Trophoblast cell (in vitro differentiated cells and primary cell): Measurements from ENCODE around the gene MEGF6.

Experiments
- DNase-seq, 2 donors: peaks; one replicate each; pipeline ENCODE4 v3.0.0-alpha.2; 2016
- H2AFZ ChIP-seq: 2 replicates; pipeline ENCODE4 v1.6.1; 2013; ENCODE audit warnings: low read length, moderate library complexity, mild to moderate bottlenecking; ENCODE audit not compliant: insufficient read depth, poor library complexity
- H2AK5ac ChIP-seq: 2 replicates; pipeline ENCODE4 v1.6.1; 2013; ENCODE audit warnings: mild to moderate bottlenecking, low read length
- H2BK120ac ChIP-seq: 2 replicates; pipeline ENCODE4 v1.6.1; 2013; ENCODE audit warnings: low read length, mild to moderate bottlenecking, moderate library complexity; ENCODE audit not compliant: insufficient read depth, poor library complexity
- H2BK12ac ChIP-seq: 2 replicates; pipeline ENCODE4 v1.6.1; 2013; ENCODE audit warnings: mild to moderate bottlenecking, low read length, moderate library complexity
- H2BK5ac ChIP-seq: 2 replicates; pipeline ENCODE4 v1.6.1; 2013; ENCODE audit warnings: low read length, low read depth, moderate library complexity, mild to moderate bottlenecking; ENCODE audit not compliant: poor library complexity
- H3K14ac ChIP-seq: 2 replicates; pipeline ENCODE4 v1.6.1; 2013; ENCODE audit warnings: mild to moderate bottlenecking, low read length
- H3K18ac ChIP-seq: 2 replicates; pipeline ENCODE4 v1.6.1; 2013; ENCODE audit warnings: mild to moderate bottlenecking, low read length
- H3K23ac ChIP-seq: 2 replicates; pipeline ENCODE4 v1.6.1; 2013; ENCODE audit warnings: low read length
- H3K27ac ChIP-seq: 2 replicates; pipeline ENCODE4 v1.5.1; 2013; ENCODE audit warnings: low read depth, mild to moderate bottlenecking, inconsistent platforms, low read length, moderate library complexity
- H3K27me3 ChIP-seq: 2 replicates; pipeline ENCODE4 v1.6.1; 2013; ENCODE audit warnings: inconsistent platforms, mild to moderate bottlenecking, low read length, moderate library complexity; ENCODE audit not compliant: insufficient read depth
- H3K36me3 ChIP-seq, 2 experiments: 1 replicate in 1 of 2; 2 replicates in 1 of 2; pipeline ENCODE4 v1.6.1; 2013; ENCODE audit warnings: low read length in 2 of 2, mild to moderate bottlenecking in 2 of 2, moderate library complexity in 1 of 2; ENCODE audit not compliant: insufficient read depth in 2 of 2, control insufficient read depth in 1 of 2
- H3K4ac ChIP-seq: 2 replicates; pipeline ENCODE4 v1.6.1; 2013; ENCODE audit warnings: low read depth, mild to moderate bottlenecking, low read length, moderate library complexity
- H3K4me1 ChIP-seq, 2 experiments: 1 replicate in 1 of 2; 2 replicates in 1 of 2; pipeline ENCODE4 v1.6.1; 2013; ENCODE audit warnings: low read length in 2 of 2, mild to moderate bottlenecking in 2 of 2, moderate library complexity in 1 of 2; ENCODE audit not compliant: insufficient read depth in 2 of 2, control insufficient read depth in 1 of 2
- H3K4me2 ChIP-seq: 2 replicates; pipeline ENCODE4 v1.6.1; 2013; ENCODE audit warnings: inconsistent platforms, mild to moderate bottlenecking, low read length, moderate library complexity
- H3K4me3 ChIP-seq: 2 replicates; pipeline ENCODE4 v1.5.1; 2013; ENCODE audit warnings: mild to moderate bottlenecking, low read depth, low read length, inconsistent platforms
- H3K79me1 ChIP-seq: one replicate; pipeline ENCODE4 v1.6.1; 2013; ENCODE audit warnings: low read length
- H3K79me2 ChIP-seq: 2 replicates; pipeline ENCODE4 v1.6.1; 2013; ENCODE audit warnings: low read length, mild to moderate bottlenecking; ENCODE audit not compliant: control insufficient read depth, insufficient read depth, poor library complexity
- H3K9ac ChIP-seq: 2 replicates; pipeline ENCODE4 v1.6.1; 2013; ENCODE audit warnings: mild to moderate bottlenecking, low read length
- H3K9me3 ChIP-seq: 2 replicates; pipeline ENCODE4 v1.6.1; 2013; ENCODE audit warnings: low read depth, mild to moderate bottlenecking, control low read depth, inconsistent platforms, low read length; ENCODE audit not compliant: insufficient read depth
- H4K12ac ChIP-seq: 2 replicates; pipeline ENCODE4 v1.6.1; 2013; ENCODE audit warnings: low read depth, mild to moderate bottlenecking, low read length, moderate library complexity
- H4K8ac ChIP-seq: 2 replicates; pipeline ENCODE4 v1.6.1; 2013; ENCODE audit warnings: low read depth, mild to moderate bottlenecking, low read length, moderate library complexity
- H4K91ac ChIP-seq: one replicate; pipeline ENCODE4 v1.6.1; 2013; ENCODE audit warnings: low read depth, mild to moderate bottlenecking, low read length, moderate library complexity
- WGBS: extraction: QIAGEN DNeasy Blood & Tissue Kit; methylation state at CpG from one replicate; pipeline ENCODE4 v1.1.7; 2013; ENCODE audit warnings: missing lambda C conversion rate; ENCODE audit not compliant: insufficient read length, insufficient coverage; ENCODE audit errors: extremely low coverage; 5-methylcytosine and 5-hydroxymethylcytosine counted together

The MEGF6 gene

GRCh38 chr1:3515272-3515671, 96.0 kb downstream of the MEGF6 start:
- no peaks in the 10 kb centered on the region for H3K79me1 ChIP-seq

GRCh38 chr1:3514404-3514803, 96.9 kb downstream of the MEGF6 start:
- no peaks in the 10 kb centered on the region for H3K79me1 ChIP-seq
- no peak overlapping the region for H2AFZ ChIP-seq
- H3K4me1 ChIP-seq: no peaks in the 10 kb centered on the region
- H3K9me3 ChIP-seq: no peaks in the 10 kb centered on the region
- no peaks in the 10 kb centered on the region for H3K27me3 ChIP-seq
- no peak overlapping the region for H3K18ac ChIP-seq
- no peak overlapping the region for H2BK5ac ChIP-seq
- no peaks in the 10 kb centered on the region for H3K79me2 ChIP-seq
- no peak overlapping the region for H2AK5ac ChIP-seq
- H3K9ac ChIP-seq: no peak overlapping the region
- no peak overlapping the region for H3K4ac ChIP-seq
- no peak for DNase-seq
- H3K36me3 ChIP-seq: peaks cover 0 to 4% of the 10 kb centered on the region in 2 experiments
- no peak overlapping the region for H3K23ac ChIP-seq
- H4K12ac ChIP-seq: no peak overlapping the region
- no peak overlapping the region for H3K27ac ChIP-seq
- no peak overlapping the region for H2BK12ac ChIP-seq
- H3K4me2 ChIP-seq: no peak overlapping the region
- no peak overlapping the region for H4K8ac ChIP-seq
- no peak overlapping the region for H4K91ac ChIP-seq
- no peak overlapping the region for H3K4me3 ChIP-seq
- no peak overlapping the region for H3K14ac ChIP-seq
- H2BK120ac ChIP-seq: no peak overlapping the region
- WGBS: no CpG with 5 or more reads among the region's 17 CpGs

More at GRCh38 chr1:3515272-3515671, 96.0 kb downstream of the MEGF6 start:
- no peak overlapping the region for H2BK12ac ChIP-seq
- H3K36me3 ChIP-seq: peaks cover 0 to 4% of the 10 kb centered on the region in 2 experiments
- H3K4me2 ChIP-seq: no peak overlapping the region
- H2AFZ ChIP-seq: no peak overlapping the region
- no peak overlapping the region for H3K27ac ChIP-seq
- no peak overlapping the region for H3K4ac ChIP-seq
- H3K14ac ChIP-seq: no peak overlapping the region
- no peak overlapping the region for H3K18ac ChIP-seq
- H4K8ac ChIP-seq: no peak overlapping the region
- no CpG with 5 or more reads among the region's 12 CpGs for WGBS
- no peak overlapping the region for H3K4me3 ChIP-seq
- H3K79me2 ChIP-seq: no peaks in the 10 kb centered on the region
- no peak overlapping the region for H4K12ac ChIP-seq
- no peak overlapping the region for H3K9ac ChIP-seq
- H3K9me3 ChIP-seq: no peaks in the 10 kb centered on the region
- no peak overlapping the region for H2BK5ac ChIP-seq
- DNase-seq: no peak
- H3K4me1 ChIP-seq: no peaks in the 10 kb centered on the region
- no peak overlapping the region for H2BK120ac ChIP-seq
- H4K91ac ChIP-seq: no peak overlapping the region
- no peak overlapping the region for H3K23ac ChIP-seq
- H3K27me3 ChIP-seq: no peaks in the 10 kb centered on the region
- H2AK5ac ChIP-seq: no peak overlapping the region

- Histone ChIP-seq H3K9ac (no peak overlapping the region), H3K4me1 (no peaks in the 10 kb centered on the region), H4K91ac (no peak overlapping the region), H3K9me3 (no peaks in the 10 kb centered on the region), H4K12ac (no peak overlapping the region), H2BK5ac (no peak overlapping the region), H3K23ac (no peak overlapping the region), H4K8ac (no peak overlapping the region), H3K4ac (no peak overlapping the region), H3K79me2 (no peaks in the 10 kb centered on the region), H3K27ac (no peak overlapping the region), H2BK12ac (no peak overlapping the region), H2AK5ac (no peak overlapping the region), H3K14ac (no peak overlapping the region), H3K4me2 (no peak overlapping the region), H3K4me3 (no peak overlapping the region), H3K18ac (no peak overlapping the region), H3K79me1 (no peaks in the 10 kb centered on the region), H3K27me3 (no peaks in the 10 kb centered on the region), H2BK120ac (no peak overlapping the region), H2AFZ (no peak overlapping the region), H3K36me3 (peaks cover 0 to 4% of the 10 kb centered on the region in 2 experiments)
- no peak for DNase-seq
- WGBS: no CpG with 5 or more reads among the region's 15 CpGs
Observed at GRCh38 chr1:3511856-3512255, 99.5 kb downstream of the MEGF6 start.

GRCh38 chr1:3511306-3511705, 100.0 kb downstream of the MEGF6 start:
- Histone ChIP-seq H3K4ac (no peak overlapping the region), H3K79me1 (no peaks in the 10 kb centered on the region), H3K27ac (no peak overlapping the region), H2AK5ac (no peak overlapping the region), H4K12ac (no peak overlapping the region), H3K14ac (no peak overlapping the region), H3K18ac (no peak overlapping the region), H3K4me2 (no peak overlapping the region), H2BK5ac (no peak overlapping the region), H3K4me3 (no peak overlapping the region), H3K79me2 (no peaks in the 10 kb centered on the region), H4K91ac (no peak overlapping the region), H3K36me3 (peaks cover 0 to 4% of the 10 kb centered on the region in 2 experiments), H2BK12ac (no peak overlapping the region), H4K8ac (no peak overlapping the region), H2AFZ (no peak overlapping the region), H3K9ac (no peak overlapping the region), H2BK120ac (no peak overlapping the region), H3K27me3 (no peaks in the 10 kb centered on the region), H3K23ac (no peak overlapping the region), H3K9me3 (no peaks in the 10 kb centered on the region), H3K4me1 (no peaks in the 10 kb centered on the region)
- DNase-seq: no peak
- WGBS: no CpG with 5 or more reads among the region's 16 CpGs
